Caco-2 (cell line): ENCODE measurements around the gene EIF3D. TPM values are rescaled to one million over a fixed set of nuclear protein-coding genes. Genes with fewer than 3 reads are reported as not detected.
A peak's percentile ranks its signal among the peaks of the same experiment; 100 is the strongest.

ENCODE experiments used
- BruUV-seq: library from RNA; stranded (reverse); fragments of 400-500 nt; replicated peaks from 2 replicates; lab custom pipeline; 2021; lab: Mats Ljungman, UMichigan
- CTCF ChIA-PET: fragments of 300-600 bp; sonication (Branson Sonifier 250); formaldehyde crosslinking; loops from one replicate; lab custom pipeline; 2022; ENCODE audit warnings: antibody characterized with exemption; lab: Charles Lee
- POLR2A ChIA-PET: fragments of 300-600 bp; sonication (Branson Sonifier 250); formaldehyde crosslinking; loops from one replicate; lab custom pipeline; 2022; ENCODE audit warnings: antibody characterized with exemption; lab: Charles Lee
- DNase-seq, 2 experiments: peaks; one replicate each; pipeline versions ENCODE4 v3.0.0 to v3.0.0-alpha.2; 2020 to 2022
- H3K27me3 ChIP-seq: replicated peaks from 2 replicates; pipeline ENCODE4 v1.6.0; 2011; ENCODE audit warnings: low read length; ENCODE audit not compliant: control insufficient read depth, insufficient read depth
- H3K36me3 ChIP-seq: 2 replicates; pipeline ENCODE4 v1.5.1; 2011; ENCODE audit warnings: low read length; ENCODE audit not compliant: control insufficient read depth, insufficient read depth
- H3K4me1 ChIP-seq: fragments of 250-450 bp; sonication (Bioruptor Pico); 2 replicates; pipeline ENCODE4 v1.5.1; 2020; ENCODE audit warnings: mild to moderate bottlenecking
- H3K4me3 ChIP-seq: 2 replicates; pipeline ENCODE4 v1.5.1; 2011; ENCODE audit warnings: low read depth, mild to moderate bottlenecking, control low read depth, low read length
- H3K9me3 ChIP-seq: fragments of 250-450 bp; sonication (Bioruptor Pico); 2 replicates; pipeline ENCODE4 v1.5.1; 2020; ENCODE audit warnings: mild to moderate bottlenecking, moderate library complexity
- H3K27ac Mint-ChIP-seq: one replicate; pipeline ENCODE4 v1.8.0; 2022; ENCODE audit warnings: mixed read lengths; ENCODE audit not compliant: unreplicated experiment
- H3K27me3 Mint-ChIP-seq: one replicate; pipeline ENCODE4 v1.8.0; 2022; ENCODE audit warnings: mixed read lengths; ENCODE audit not compliant: insufficient read depth, unreplicated experiment
- H3K36me3 Mint-ChIP-seq: one replicate; pipeline ENCODE4 v1.8.0; 2022; ENCODE audit warnings: mild to moderate bottlenecking, mixed read lengths; ENCODE audit not compliant: insufficient read depth, unreplicated experiment
- H3K4me1 Mint-ChIP-seq: one replicate; pipeline ENCODE4 v1.8.0; 2022; ENCODE audit warnings: low read depth, mixed read lengths; ENCODE audit not compliant: unreplicated experiment
- H3K4me3 Mint-ChIP-seq: one replicate; pipeline ENCODE4 v1.8.0; 2022; ENCODE audit warnings: mild to moderate bottlenecking, moderate library complexity, mixed read lengths; ENCODE audit not compliant: unreplicated experiment
- H3K9me3 Mint-ChIP-seq: one replicate; pipeline ENCODE4 v1.8.0; 2022; ENCODE audit warnings: mixed read lengths; ENCODE audit not compliant: unreplicated experiment
- CTCF ChIP-seq, 2 experiments: fragments of 200-600 bp in 1 of 2; IDR thresholded peaks; 1 replicate in 1 of 2; 2 replicates in 1 of 2; pipeline versions ENCODE4 v1.5.1 to v1.8.0; 2011 to 2022; ENCODE audit warnings: antibody characterized with exemption in 1 of 2, control low read depth in 1 of 2, inconsistent platforms in 1 of 2, low read depth in 1 of 2, low read length in 1 of 2, mild to moderate bottlenecking in 1 of 2, moderate library complexity in 1 of 2; ENCODE audit not compliant: insufficient read depth in 1 of 2, severe bottlenecking in 1 of 2, unreplicated experiment in 1 of 2
- intact Hi-C: fragments of 100-400 bp; cut with micrococcal nuclease; formaldehyde crosslinking; loops from one replicate; pipeline ENCODE4 v1.10.0; 2022; ENCODE audit not compliant: unreplicated experiment
- total RNA-seq: library from RNA; stranded (reverse); gene quantifications from 2 replicates; pipeline ENCODE4 v1.2.3, GENCODE V29; 2022

EIF3D gene
- total RNA-seq, 1 experiment from 2014 or later: 250 TPM

DNA sequence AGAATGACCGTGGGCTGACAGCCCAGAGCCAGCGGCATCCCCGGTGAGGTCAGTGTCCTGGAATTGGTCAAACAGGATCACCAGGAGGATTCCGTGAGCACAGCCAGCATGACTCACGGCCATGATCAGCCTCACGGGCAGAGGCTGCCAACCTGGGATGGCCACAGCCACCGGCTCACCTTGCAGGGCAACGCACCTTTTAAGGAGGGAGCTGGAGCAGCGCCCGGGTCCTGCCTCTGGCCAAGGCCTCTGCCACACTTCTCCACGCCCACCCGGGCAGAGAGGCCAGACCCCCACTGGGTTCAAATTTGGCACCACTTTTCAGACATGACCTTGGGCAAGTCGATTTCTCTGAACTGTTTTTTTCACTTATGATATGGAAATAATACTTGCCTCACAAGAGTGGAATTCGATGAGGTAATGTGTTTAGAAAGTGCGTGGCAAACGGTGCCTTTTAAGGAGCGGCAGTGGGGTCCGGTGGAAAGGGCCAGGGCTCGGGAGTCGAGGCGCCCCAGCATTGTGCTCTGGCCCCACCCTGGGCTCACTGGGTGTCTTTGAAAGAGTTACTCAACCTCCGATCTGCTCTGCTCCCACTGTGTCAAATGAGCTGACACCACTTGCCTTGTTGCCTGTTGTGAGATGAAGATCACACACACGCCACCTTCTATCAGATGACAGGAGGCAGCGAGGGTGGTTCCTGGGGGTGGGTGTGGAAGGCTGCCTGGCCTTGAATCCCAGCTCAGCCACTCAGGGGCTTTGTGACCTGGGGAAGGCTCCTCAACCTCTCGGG lies 63.5 kb downstream of the EIF3D start:
- H3K4me3 Mint-ChIP-seq: no peak overlapping the region
- DNase-seq: no peak
- peaks cover 26% of the 10 kb centered on the region for H3K4me1 ChIP-seq
- no peak overlapping the region for H3K4me3 ChIP-seq
- intact Hi-C loops: no loop called here
- H3K9me3 Mint-ChIP-seq: no peaks in the 10 kb centered on the region
- TF ChIP-seq CTCF (IDR thresholded peaks at IDR 0.05; ENCODE audit: insufficient read depth in 1 of 2, low read depth in 1 of 2, low read length in 1 of 2, severe bottlenecking in 1 of 2, unreplicated experiment in 1 of 2): no peak
- peak overlapping the region; percentile 42 for H3K27ac Mint-ChIP-seq
- BruUV-seq: no TSS peak
- peaks cover 25% of the 10 kb centered on the region for H3K36me3 Mint-ChIP-seq
- POLR2A ChIA-PET: interaction anchor here (0.5 kb wide), 1 partner anchor 13 kb away, joined by 3 read pairs; no protein-coding TSS in a partner anchor
- CTCF ChIA-PET: no interaction called here
- no peaks in the 10 kb centered on the region for H3K27me3 Mint-ChIP-seq
- no peaks in the 10 kb centered on the region for H3K27me3 ChIP-seq
- H3K36me3 ChIP-seq: no peaks in the 10 kb centered on the region
- peaks cover 9% of the 10 kb centered on the region for H3K4me1 Mint-ChIP-seq
- H3K9me3 ChIP-seq: no peaks in the 10 kb centered on the region

DNA sequence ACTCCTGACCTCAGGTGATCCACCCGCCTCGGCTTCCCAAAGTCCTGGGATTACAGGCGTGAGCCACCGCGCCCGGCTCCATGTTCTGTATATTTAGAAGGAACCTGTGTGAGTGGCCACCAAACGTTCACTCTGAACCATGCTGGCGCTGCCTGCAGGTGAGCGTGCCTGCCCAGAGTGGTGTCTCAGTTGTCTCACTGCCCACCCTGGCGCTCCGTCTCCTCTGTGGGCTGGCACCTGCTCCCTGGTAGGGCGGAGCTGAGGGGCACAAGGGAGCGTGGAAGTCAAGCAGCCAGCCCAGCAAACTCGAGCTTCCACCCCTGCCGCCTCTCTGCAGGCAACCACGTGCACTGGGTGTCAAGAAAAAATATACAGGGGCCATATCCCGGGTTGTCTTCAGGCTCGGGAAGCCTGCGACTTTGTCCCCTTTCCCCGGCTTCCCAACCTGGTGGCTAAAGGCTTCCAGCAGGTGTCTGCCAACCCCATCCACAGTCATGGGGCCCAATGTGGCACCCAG lies 64.2 kb downstream of the EIF3D start:
- no TSS peak for BruUV-seq
- ChIA-PET POLR2A (no interaction called here), CTCF (no interaction called here)
- DNase-seq: no peak
- Mint-ChIP-seq H3K4me1 (peaks cover 9% of the 10 kb centered on the region), H3K4me3 (no peak overlapping the region), H3K36me3 (peaks cover 25% of the 10 kb centered on the region), H3K9me3 (no peaks in the 10 kb centered on the region), H3K27me3 (no peaks in the 10 kb centered on the region), H3K27ac (no peak overlapping the region)
- Histone ChIP-seq H3K27me3 (no peaks in the 10 kb centered on the region), H3K36me3 (no peaks in the 10 kb centered on the region), H3K9me3 (no peaks in the 10 kb centered on the region), H3K4me3 (no peak overlapping the region), H3K4me1 (peaks cover 30% of the 10 kb centered on the region)
- intact Hi-C loops: no loop called here
- TF ChIP-seq CTCF (IDR thresholded peaks at IDR 0.05; ENCODE audit: insufficient read depth in 1 of 2, low read depth in 1 of 2, low read length in 1 of 2, severe bottlenecking in 1 of 2, unreplicated experiment in 1 of 2): no peak

GRCh38 chr22:36463783-36464184 lies 65.2 kb downstream of the EIF3D start:
- no peaks in the 10 kb centered on the region for H3K27me3 Mint-ChIP-seq
- H3K4me1 Mint-ChIP-seq: peaks cover 9% of the 10 kb centered on the region
- H3K36me3 Mint-ChIP-seq: peaks cover 21% of the 10 kb centered on the region
- TF ChIP-seq CTCF (IDR thresholded peaks at IDR 0.05; ENCODE audit: insufficient read depth in 1 of 2, low read depth in 1 of 2, low read length in 1 of 2, severe bottlenecking in 1 of 2, unreplicated experiment in 1 of 2): no peak
- intact Hi-C loops: no loop called here
- BruUV-seq: no TSS peak
- Histone ChIP-seq H3K36me3 (no peaks in the 10 kb centered on the region), H3K9me3 (no peaks in the 10 kb centered on the region), H3K4me1 (peaks cover 40% of the 10 kb centered on the region), H3K4me3 (no peak overlapping the region), H3K27me3 (no peaks in the 10 kb centered on the region)
- H3K4me3 Mint-ChIP-seq: no peak overlapping the region
- no peak overlapping the region for H3K27ac Mint-ChIP-seq
- ChIA-PET CTCF (no interaction called here), POLR2A (no interaction called here)
- no peak for DNase-seq
- no peaks in the 10 kb centered on the region for H3K9me3 Mint-ChIP-seq
